GM18858 (cell line): ENCODE data around the gene MSI2.

Experiments used
- ATAC-seq: cut with Tn5 transposase; IDR thresholded peaks from one replicate; pipeline ENCODE4 v1.9.1; 2021; ENCODE audit not compliant: unreplicated experiment

The MSI2 gene

DNA sequence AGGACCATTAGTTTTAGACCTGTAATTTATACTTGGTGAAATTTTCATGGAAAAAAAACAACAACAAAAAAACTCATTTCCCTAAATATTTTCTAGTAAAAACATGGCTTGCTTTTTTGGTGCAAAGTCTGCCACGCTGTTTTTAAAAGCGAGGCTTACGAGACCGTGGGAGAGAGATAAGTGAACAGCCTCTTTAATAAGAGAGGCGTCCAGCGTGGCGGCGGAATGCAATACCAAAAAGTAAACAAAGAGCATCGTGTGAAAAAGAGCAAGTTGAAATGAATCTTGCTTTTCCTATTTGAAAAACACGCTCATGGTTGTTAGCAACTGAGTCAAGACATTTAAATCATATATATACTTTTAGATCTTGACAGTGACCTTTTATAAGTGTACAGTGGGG lies 10.5 kb upstream of the MSI2 start:
- no peak for ATAC-seq

DNA sequence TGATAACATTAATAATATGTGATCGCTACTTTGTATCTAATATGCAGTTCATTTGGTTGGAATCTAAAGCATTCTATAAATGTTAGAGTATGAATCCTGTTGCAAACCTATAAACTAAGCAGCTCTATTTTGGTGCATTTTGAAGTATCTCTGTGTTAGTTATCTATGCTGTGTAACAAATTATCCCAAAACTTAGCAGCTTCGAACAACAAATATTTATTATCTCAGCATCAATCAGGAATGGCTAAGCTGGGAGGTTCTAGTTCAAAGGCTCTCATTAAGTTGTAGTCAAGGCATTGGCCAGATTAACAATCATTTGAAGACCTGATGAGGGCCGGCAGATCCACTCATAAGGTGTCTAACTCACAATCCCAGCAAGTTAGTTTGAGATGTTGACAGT lies 10.1 kb upstream of the MSI2 start:
- ATAC-seq: no peak

DNA sequence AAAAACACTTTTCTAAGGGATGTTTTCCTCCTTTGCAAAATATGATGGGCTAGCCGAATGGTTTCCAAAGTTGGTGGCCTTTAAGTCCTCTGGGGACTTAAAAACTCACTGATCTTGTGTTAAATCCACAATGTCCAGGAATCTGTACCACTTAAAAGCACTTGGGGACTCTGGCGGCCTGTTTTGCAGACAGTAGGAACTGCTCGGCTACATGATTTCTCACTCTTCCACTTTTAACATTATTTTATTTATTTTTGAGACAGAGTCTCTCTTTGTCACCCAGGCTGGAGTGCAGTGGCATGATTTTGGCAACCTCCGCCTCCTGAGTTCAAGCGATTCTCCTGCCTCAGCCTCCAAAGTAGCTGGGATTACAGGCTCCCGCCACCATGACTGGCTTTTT lies 9.1 kb upstream of the MSI2 start:
- ATAC-seq: no peak

DNA sequence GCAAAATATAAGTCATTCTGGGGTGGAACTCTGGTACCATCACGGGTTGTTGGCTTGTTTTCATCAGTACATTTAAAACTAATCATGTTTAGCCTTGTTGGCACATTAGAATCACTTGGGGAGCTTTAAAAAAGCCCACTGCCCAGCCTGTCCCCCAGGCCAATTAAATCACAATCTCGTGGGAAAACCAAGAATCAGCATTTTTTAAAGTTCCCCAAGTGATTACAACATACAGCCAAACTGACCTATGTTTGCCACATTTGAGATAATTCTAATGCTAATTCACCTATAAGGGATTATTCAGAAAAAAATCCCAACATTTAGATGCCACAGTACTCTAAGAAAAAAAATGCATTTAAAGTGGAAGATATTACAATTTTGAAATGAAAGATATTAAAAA lies 8.4 kb upstream of the MSI2 start:
- ATAC-seq: no peak

DNA sequence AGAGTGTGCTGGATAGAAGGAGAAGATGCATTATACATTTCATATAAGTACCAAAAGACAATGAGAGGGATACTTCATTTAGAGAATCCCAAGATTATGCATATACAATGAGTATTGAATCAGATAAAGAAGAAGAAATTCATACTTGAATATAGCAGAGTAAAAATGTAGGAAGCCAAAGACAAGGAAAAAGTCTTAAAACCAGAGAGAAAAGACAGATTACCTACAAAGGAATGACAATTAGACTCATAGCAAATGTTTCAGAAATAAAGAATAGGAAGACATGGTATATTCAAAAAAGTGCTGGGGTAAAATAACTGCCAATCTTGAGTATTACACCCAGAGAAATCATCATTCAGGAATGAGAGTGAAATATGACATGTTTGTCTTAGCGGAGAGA lies 6.8 kb upstream of the MSI2 start:
- no peak for ATAC-seq

DNA sequence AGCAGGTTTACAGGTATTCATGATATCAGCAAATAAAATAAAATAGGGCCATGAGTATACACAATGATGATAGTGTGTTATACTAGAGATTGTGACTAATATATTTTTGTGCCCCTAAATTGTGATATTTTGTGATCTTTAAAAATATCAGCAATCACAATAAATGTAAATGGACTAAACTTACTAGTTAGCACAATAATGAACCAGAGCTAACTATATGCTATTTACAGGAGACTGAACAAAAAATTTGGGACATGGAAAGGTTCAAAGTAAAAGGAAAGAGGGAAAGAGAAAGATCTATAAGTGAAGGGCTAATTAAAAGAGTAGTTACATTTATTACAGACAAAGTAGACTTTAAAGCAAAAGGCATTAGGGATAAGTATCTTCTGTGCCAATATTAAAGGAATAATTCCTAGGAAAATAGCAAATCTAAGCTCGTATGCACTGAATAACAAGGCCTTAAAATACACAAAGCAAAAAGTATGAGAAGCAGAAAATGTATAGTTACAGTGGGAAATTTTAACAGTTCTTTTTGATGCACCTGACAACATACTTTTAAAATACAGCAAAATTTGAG lies 5.0 kb upstream of the MSI2 start:
- ATAC-seq: no peak

DNA sequence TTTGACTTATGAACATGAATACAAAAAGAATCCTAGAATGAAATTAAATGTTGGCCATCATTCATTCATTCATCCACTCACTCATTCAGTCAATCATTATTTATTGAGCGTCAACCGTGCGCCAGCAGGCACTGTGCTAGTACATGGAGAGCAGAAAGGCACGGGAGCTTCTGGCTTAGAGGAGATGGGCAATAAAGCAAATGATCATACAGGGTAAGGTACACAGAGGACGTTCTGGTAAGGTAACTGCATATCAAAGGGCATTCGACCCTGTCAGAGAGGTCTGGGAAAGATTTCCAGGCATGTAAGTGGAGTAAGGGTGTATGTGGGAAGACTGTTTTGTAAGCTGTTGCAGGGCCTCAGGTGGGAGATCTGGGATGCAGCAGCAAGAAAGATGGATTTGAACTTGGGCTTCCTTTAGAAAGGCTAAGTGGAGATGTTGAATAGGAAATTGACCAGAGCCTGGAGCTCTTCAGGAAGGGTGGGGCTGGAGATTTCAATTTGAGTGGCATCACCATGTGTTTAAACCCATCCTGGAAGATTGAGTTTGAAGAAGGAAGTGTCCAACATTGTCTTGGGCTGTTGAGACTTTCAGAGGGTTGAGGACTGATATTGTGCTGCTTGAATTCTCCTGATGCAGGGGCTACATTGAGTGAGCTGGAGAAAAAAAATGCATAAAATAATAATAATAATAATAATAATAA lies 2.8 kb upstream of the MSI2 start:
- ATAC-seq: no peak

DNA sequence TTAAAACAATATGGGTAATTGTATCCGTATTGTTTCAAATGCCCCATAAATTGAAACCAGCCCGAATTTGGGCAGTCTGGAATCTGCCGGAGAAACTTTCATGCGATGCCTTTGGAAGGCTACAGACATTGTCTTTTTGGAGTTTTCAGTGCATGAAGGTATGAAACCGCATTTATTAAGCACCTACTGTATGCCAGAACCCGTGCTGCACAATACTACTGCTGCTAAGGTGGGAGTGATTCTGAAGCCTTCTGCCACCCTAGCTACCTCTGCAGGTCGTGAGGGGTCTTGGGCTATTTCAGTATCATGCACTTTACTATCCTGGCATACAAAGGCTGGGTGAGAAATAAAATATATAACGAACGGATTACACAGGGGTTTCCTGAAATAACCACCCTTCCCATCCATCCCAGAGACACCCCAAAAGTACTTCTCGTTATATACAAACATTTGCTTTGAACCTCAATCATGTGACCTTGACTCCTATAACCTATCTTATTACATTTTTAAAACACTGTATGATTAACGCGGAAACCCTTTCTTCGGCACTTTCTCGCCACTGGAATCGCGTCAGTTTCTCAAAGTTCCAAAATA lies 1.0 kb upstream of the MSI2 start:
- ATAC-seq: no peak

DNA sequence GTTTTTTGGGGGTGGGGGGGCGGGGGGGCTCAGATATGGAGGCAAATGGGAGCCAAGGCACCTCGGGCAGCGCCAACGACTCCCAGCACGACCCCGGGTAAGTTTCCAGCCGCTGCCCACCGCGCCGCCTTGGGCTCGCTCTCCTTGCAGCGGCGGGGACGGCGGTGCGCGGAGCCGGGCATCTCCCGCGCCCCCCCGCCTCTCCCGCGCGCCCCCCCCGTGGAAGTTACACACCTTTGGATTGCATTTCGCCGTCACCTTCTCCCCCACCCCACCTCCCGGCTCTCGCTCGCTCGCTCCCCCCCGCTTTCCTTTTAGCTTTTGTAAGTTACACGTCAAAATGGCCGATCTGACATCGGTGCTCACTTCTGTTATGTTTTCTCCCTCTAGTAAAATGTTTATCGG lies 387 bp downstream of the MSI2 start:
- no peak for ATAC-seq

DNA sequence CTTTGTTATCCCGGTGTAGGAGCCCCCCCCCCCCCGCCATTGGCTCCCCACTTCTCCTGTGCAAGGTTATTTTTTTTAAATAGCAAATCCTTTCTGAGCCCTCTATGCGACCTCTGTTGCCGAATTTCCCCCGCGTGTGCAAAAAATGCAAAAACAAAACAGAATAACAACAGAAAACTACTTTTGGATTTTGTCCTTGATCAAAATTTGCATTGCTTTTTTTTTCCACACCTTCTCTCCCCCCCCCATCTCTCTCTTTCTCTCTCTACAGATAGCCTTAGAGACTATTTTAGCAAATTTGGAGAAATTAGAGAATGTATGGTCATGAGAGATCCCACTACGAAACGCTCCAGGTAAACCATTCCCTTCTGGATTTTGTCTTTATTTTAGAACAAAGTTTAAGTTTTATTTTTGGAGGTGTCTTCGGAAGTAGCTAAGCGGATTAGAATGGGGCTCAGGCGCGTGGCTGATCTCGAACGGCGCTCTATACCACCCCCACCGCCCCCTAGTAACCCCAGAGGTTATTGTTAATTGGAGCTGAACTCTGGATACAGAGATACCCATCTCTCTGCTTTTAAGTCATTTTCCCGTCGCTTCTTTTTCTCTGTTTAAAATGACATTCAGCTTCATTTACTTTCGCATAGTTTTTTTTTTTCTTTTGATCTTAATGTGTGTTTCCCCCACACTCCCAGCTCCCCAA lies 1.0 kb downstream of the MSI2 start:
- ATAC-seq: no peak

DNA sequence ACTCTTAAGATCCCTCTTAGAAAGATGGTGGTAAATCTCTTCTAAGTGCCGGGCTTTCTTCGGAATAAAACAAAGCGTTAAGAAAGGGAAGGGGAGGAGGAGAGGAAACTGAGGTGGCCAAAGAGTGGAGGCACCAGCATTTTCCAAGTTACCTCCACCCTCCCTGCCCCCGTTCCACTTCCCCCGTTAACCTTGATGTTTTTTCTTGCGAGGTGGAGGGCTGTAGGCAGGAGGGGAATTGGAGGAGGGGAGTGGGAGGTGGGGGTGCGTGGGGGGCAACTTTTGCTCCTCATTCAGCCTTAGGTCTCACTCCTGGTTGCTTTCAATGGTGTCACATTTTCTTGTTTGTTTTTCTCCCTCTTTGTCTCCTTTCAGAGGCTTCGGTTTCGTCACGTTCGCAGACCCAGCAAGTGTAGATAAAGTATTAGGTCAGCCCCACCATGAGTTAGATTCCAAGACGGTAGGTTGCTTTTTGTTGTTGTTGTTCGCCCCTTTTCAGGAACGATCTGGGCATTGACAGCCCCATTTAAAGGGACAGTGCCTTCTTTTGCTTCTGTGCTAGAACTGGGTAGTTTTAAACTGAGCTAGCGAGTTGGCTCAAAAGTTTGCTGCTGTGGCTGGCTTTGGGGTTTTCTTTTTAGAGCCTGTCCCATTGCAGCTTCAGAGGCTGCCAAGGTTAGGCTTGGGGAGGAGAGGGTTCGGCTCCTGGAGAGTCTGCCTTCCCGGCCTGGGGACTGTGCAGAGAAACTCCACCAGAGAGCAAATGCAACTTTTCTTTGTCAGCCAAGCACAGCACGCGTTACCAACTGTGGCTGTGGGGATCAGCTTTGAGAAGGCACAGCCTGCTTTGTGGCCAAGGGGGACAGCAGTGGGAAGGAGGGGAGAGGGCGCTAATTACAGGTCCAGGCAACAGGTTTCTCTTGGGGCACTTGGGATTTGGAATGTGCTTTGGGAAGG lies 1.9 kb downstream of the MSI2 start:
- ATAC-seq: no peak

DNA sequence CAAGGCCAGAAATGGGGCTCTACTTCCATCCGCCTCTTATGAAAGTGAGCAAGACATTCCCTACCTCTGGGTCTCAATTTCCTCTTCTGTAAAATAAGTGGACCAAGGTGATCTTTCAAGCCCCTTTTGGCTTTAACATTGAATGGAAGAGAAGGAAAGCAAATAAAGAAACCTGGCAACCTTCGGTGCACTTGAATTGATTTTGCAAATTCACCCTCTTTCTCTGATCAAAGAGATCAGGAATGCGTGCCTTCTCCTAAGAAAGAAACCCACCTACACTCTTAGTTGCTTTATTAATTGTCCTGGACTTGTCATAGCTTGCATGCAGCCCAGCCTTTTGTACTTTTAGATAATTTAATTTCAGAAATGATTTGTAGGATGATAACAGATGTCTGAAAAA lies 3.0 kb downstream of the MSI2 start:
- ATAC-seq: no peak

DNA sequence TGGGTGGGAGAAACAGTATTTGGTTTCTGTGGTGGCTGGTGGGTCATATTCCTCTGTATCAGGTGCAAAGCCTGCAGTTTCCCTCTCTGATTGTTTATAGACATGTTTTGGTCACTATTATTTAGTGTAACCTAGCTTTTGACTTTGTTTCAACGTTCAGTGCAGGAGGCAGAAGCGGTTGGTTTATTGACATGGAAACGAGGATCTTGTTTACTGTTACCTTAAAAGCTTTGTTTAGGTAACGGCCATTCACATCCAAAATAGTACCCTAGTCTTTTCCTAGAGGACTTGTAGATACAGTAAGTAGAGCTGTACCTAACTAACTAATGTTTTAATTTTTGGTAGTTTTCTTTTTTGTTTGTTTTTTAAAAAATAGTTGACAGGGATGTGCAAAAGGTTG lies 3.5 kb downstream of the MSI2 start:
- ATAC-seq: no peak

DNA sequence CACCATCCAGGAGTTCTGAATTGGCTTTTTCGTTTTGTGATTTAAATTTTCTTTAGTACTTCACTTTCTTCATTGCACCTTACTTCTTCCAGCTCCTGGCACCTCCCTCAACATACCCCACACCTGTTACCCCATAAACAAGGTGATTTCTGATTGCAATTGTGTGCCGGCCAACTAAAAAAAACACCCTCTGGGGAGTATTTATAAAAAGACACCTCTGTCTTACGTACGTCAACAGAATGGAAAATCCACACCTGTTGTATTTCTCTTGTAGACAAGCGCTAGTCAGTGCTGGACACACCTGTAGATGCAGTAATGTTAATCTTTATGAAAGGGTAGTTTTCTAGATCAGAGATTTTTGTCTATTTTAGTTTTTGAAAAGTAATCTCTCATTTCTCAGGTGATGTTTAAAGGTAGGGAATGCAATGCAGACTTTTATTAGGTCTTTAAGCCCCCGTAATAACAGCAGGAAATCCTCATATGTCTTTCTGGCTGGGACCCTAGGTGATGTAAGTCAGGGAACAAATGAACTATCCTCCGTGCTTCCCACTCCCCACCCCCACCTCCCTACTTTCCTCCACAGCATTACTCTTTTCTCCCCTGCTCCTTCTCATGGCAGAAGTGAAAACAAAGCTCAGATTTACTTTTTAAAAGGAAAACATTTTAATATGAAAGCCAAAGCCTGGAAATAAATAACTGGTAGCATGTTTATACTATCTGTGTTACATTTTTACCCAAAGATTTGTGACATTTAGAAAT lies 4.2 kb downstream of the MSI2 start:
- ATAC-seq: no peak

DNA sequence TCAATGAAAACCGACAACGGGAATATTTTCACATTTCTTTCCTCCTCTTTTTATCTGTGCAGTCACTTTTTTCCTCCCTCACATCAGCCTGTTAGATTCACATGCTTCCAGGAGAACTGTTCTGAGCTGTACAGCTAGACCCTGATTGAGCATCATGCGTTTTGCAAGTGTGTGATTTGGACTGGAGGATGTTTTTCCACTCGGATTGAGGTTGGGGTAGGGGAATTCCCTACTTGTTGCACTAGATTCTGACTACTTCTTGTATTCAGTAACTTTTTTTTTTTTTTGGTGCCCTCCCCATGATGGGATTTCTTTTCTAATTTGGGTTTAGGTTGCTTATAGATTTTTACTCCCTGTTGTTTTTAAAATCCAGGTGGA lies 4.8 kb downstream of the MSI2 start:
- no peak for ATAC-seq

DNA sequence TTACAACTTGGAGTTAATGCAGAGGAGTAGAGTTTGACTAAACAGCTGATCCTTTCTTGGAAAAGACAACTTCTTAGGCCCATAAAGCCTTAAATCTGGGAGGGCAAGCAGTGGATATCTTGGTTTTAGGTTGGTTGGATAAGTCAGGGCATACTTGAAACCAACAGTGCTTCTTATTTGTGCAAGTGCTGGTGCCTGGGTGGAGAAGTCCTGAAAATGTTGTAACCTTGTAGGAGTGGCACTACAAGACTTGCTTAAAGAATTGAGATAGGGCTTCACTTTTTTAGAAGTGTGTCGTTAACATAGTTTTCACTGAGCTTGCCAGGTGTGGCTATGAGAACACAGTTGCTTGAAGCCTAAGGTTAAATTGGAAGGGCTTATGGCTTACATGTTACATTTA lies 6.2 kb downstream of the MSI2 start:
- no peak for ATAC-seq

DNA sequence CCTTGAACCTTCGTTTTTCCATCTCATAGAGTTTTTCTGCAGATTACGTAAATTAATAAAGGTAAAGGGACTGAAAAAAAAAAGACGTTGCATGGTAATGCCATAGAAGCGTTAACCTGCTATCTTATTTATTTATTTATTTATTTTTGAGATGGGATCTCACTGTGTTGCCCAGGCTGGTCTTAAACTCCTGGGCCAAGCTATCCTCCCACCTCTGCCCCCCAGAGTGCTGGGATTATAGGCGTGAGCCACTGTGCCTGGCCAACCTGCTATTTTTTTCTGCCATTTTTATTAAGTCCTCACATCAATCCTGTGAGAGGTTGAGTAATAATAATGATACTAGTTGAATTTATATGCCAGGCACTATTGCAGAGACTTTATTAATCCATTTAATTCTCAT lies 7.9 kb downstream of the MSI2 start:
- ATAC-seq: no peak

DNA sequence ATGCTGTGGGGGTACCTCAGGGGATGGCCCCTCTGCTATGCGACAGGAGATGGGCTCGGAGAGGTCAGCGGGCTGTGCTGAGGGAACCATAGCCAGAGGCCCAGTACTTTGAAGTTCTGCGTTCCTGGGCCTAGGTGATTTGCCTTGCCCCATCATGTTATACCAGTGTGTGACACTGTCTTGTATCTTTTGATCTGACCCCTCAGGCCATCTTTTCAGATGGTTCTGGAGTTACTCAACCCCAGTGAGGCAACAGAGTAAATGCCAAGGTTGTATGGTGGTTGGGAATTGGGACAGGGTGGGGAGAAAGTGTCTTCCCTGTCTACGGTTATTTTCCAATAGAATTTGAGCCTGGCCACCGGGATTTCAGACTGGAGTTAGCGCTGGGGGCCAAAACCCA lies 8.5 kb downstream of the MSI2 start:
- ATAC-seq: no peak

DNA sequence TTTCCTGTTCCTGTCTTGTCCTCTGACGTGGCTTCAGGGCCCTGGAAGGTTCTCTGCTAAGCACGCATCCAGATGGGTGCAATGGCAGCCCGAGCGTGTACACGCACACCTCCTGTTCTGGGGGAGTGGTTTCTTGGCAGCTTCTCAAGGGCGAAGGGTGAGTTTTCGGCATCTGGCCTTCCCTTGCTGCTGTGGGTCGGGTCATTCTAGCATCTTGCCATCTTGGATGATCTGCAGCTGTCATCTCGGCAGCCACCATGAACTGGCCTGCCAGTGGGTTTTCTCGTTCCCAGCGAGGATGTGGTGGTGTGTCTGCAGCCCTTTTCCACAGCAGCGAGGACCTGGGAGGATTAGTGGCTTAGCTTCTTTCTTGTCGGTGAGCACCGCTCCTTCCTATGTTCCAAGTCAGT lies 10.6 kb downstream of the MSI2 start:
- ATAC-seq: no peak

DNA sequence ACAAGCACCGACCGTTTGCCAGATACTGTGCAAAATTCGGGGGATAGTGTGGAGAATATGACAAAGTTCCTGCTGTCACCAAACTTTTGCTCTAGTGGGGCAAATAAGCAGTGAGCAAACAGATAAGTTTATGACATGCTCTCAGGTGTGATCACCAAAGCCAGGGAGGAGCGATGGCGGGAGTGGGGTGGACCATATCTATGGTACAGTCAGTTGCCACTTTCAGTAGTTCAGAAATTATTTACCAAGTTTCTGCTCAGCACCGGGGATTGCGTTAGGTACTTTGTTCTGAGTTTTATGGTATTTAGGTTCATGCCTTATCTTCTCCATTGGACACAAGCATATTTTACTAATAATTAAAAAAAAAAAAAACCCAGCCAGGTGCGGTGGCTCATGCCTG lies 11.9 kb downstream of the MSI2 start:
- no peak for ATAC-seq
